HL-60 (cell line): ENCODE measurements around the gene TRPV2.

Experiments used
- DNase-seq, 2 experiments: peaks; one replicate each; pipeline ENCODE4 v3.0.0-alpha.2; 2010 to 2020; ENCODE audit warnings: low read depth in 1 of 2, low spot score in 1 of 2
- H3K27ac ChIP-seq: fragments of 250-450 bp; sonication (Bioruptor Pico); replicated peaks from 2 replicates; pipeline ENCODE4 v1.5.1; 2020; ENCODE audit warnings: mild to moderate bottlenecking, moderate library complexity
- H3K27me3 ChIP-seq: fragments of 250-450 bp; sonication (Bioruptor Pico); 2 replicates; pipeline ENCODE4 v1.5.1; 2021; ENCODE audit warnings: mild to moderate bottlenecking, moderate library complexity; ENCODE audit not compliant: insufficient read depth, poor library complexity, severe bottlenecking
- H3K4me3 ChIP-seq: replicated peaks from 2 replicates; pipeline ENCODE4 v1.5.1; 2011; ENCODE audit warnings: mild to moderate bottlenecking, control low read depth, low read length; ENCODE audit not compliant: insufficient read depth
- GABPA ChIP-seq: IDR thresholded peaks from 2 replicates; pipeline ENCODE4 v1.6.1; 2012; ENCODE audit warnings: low read depth
- POLR2AphosphoS5 ChIP-seq: IDR thresholded peaks from 2 replicates; pipeline ENCODE4 v1.6.1; 2012; ENCODE audit warnings: low read depth
- REST ChIP-seq: IDR thresholded peaks from 2 replicates; pipeline ENCODE4 v1.6.1; 2012; ENCODE audit warnings: low read depth; ENCODE audit not compliant: insufficient replicate concordance
- SPI1 ChIP-seq: IDR thresholded peaks from 2 replicates; pipeline ENCODE4 v1.6.1; 2012; ENCODE audit warnings: low read depth, mild to moderate bottlenecking, borderline replicate concordance
- TF ChIP-seq, protein P1 (sequence below): IDR thresholded peaks from one replicate; pipeline ENCODE4 v1.5.1; 2011; ENCODE audit warnings: low read length, control low read depth, inconsistent platforms; ENCODE audit not compliant: insufficient read depth

TRPV2 gene

GRCh38 chr17:16430650-16431049, 15.3 kb downstream of the TRPV2 start:
- no peak for DNase-seq

GRCh38 chr17:16432017-16432416, 16.6 kb downstream of the TRPV2 start:
- Histone ChIP-seq H3K4me3 (no peak overlapping the region), H3K27me3 (no peaks in the 10 kb centered on the region), H3K27ac (no peak overlapping the region)
- TF ChIP-seq SPI1 = no peak
- TF ChIP-seq REST = no peak
- TF ChIP-seq GABPA = no peak
- no peak for DNase-seq

More at GRCh38 chr17:16430650-16431049, 15.3 kb downstream of the TRPV2 start:
- Histone ChIP-seq H3K27ac (no peak overlapping the region), H3K27me3 (no peaks in the 10 kb centered on the region), H3K4me3 (no peak overlapping the region)
- TF ChIP-seq, protein P1, sequence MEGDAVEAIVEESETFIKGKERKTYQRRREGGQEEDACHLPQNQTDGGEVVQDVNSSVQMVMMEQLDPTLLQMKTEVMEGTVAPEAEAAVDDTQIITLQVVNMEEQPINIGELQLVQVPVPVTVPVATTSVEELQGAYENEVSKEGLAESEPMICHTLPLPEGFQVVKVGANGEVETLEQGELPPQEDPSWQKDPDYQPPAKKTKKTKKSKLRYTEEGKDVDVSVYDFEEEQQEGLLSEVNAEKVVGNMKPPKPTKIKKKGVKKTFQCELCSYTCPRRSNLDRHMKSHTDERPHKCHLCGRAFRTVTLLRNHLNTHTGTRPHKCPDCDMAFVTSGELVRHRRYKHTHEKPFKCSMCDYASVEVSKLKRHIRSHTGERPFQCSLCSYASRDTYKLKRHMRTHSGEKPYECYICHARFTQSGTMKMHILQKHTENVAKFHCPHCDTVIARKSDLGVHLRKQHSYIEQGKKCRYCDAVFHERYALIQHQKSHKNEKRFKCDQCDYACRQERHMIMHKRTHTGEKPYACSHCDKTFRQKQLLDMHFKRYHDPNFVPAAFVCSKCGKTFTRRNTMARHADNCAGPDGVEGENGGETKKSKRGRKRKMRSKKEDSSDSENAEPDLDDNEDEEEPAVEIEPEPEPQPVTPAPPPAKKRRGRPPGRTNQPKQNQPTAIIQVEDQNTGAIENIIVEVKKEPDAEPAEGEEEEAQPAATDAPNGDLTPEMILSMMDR = no peak
- TF ChIP-seq POLR2AphosphoS5 = no peak
- no peak for TF ChIP-seq SPI1
- TF ChIP-seq REST = no peak
- no peak for TF ChIP-seq GABPA

DNA sequence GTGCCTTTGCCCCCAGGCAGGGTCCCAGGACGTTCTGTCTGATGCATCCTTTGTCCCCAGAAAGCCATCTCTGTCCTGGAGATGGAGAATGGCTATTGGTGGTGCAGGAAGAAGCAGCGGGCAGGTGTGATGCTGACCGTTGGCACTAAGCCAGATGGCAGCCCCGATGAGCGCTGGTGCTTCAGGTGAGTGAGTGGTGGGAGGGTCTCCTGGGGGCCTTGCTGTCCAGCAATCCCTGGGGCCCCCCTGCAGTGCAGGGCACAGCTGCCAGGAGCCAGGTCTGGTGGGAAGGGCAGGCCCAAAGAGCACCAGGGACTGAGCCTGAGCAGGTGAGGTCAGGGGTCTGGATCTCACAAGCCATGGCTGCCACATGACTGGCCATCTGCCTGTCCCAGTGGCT, 18.1 kb downstream of the TRPV2 start:
- no peak for DNase-seq
- TF ChIP-seq GABPA = no peak
- TF ChIP-seq REST = no peak
- no peak for TF ChIP-seq POLR2AphosphoS5
- TF ChIP-seq, protein P1 = no peak
- TF ChIP-seq SPI1 = no peak
- no peaks in the 10 kb centered on the region for H3K27me3 ChIP-seq
- H3K4me3 ChIP-seq = no peak overlapping the region
- H3K27ac ChIP-seq = no peak overlapping the region

DNA sequence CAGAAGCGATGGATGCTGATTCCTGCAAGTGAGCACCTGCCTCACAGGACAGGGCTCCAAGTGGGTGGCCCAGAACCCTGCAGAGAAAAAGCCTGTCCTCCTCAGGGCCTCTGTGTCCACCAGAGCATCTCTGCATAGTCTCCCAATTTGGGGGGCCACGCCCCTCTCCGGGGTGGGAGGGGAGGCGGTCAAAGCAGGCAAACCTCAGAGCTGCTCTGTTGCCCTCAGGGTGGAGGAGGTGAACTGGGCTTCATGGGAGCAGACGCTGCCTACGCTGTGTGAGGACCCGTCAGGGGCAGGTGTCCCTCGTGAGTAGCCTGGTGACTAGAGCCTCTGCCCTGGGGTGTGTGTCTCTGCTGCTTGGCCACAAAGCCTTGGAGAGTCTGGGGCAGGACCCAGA, 19.3 kb downstream of the TRPV2 start:
- DNase-seq = no peak
- Histone ChIP-seq H3K27ac (no peak overlapping the region), H3K27me3 (no peaks in the 10 kb centered on the region), H3K4me3 (no peak overlapping the region)
- TF ChIP-seq REST (no peak), SPI1 (no peak), POLR2AphosphoS5 (no peak), GABPA (no peak)
- TF ChIP-seq, protein P1 = no peak
